Neural crest cell (in vitro differentiated cells): ENCODE measurements around the gene PSMB4. TPM values are rescaled to one million over a fixed set of nuclear protein-coding genes. Genes with fewer than 3 reads are reported as not detected.

ENCODE experiments used
- DNase-seq: peaks from one replicate; pipeline ENCODE4 v3.0.0; 2021; ENCODE audit warnings: low read depth, mixed read lengths, low spot score
- H3K27ac Mint-ChIP-seq: one replicate; pipeline ENCODE4 v1.8.0; 2021; ENCODE audit warnings: mild to moderate bottlenecking, mixed read lengths; ENCODE audit not compliant: unreplicated experiment
- H3K27me3 Mint-ChIP-seq: 2 replicates; pipeline ENCODE4 v1.8.0; 2021; ENCODE audit warnings: low read depth, mild to moderate bottlenecking, mixed read lengths
- H3K36me3 Mint-ChIP-seq: 2 replicates; pipeline ENCODE4 v1.8.0; 2021; ENCODE audit warnings: low read depth, mild to moderate bottlenecking, mixed read lengths
- H3K4me1 Mint-ChIP-seq: 2 replicates; pipeline ENCODE4 v1.8.0; 2021; ENCODE audit warnings: mixed read lengths
- H3K4me3 Mint-ChIP-seq: one replicate; pipeline ENCODE4 v1.8.0; 2021; ENCODE audit warnings: mild to moderate bottlenecking, mixed read lengths
- H3K9me3 Mint-ChIP-seq: 2 replicates; pipeline ENCODE4 v1.8.0; 2021; ENCODE audit warnings: mixed read lengths
- CTCF ChIP-seq: fragments of 200-600 bp; sonication (generic); conservative IDR thresholded peaks from 2 replicates; pipeline ENCODE4 v1.5.0; 2021; ENCODE audit warnings: antibody characterized with exemption, mild to moderate bottlenecking
- total RNA-seq: library from RNA; stranded (reverse); gene quantifications from 2 replicates; pipeline ENCODE4 v1.2.1, GENCODE V29; 2021

The PSMB4 gene
- total RNA-seq, 1 donor from 2014 or later, result 279 TPM

- Mint-ChIP-seq H3K27me3 (peaks cover 3% of the 10 kb centered on the region), H3K4me1 (peaks cover 24% of the 10 kb centered on the region), H3K27ac (peak overlapping the region; percentile 73), H3K36me3 (peaks cover 19% of the 10 kb centered on the region), H3K4me3 (peak overlapping the region; percentile 90), H3K9me3 (peaks cover 2% of the 10 kb centered on the region)
- DNase-seq, result no peak
- TF ChIP-seq CTCF, result no peak
These were observed 1.9 kb downstream of the PSMB4 start for GRCh38 chr1:151401125-151401788.

- Mint-ChIP-seq H3K36me3 (peaks cover 22% of the 10 kb centered on the region), H3K4me3 (peak overlapping the region; percentile 90), H3K4me1 (peaks cover 24% of the 10 kb centered on the region), H3K27ac (peak overlapping the region; percentile 59), H3K27me3 (peaks cover 3% of the 10 kb centered on the region), H3K9me3 (peaks cover 2% of the 10 kb centered on the region)
- DNase-seq, result no peak
- TF ChIP-seq CTCF, result no peak
These were observed 2.5 kb downstream of the PSMB4 start for GRCh38 chr1:151401860-151402259.

- H3K4me1 Mint-ChIP-seq, result peaks cover 24% of the 10 kb centered on the region
- H3K36me3 Mint-ChIP-seq, result peaks cover 22% of the 10 kb centered on the region
- H3K27me3 Mint-ChIP-seq, result peaks cover 2% of the 10 kb centered on the region
- no peak for TF ChIP-seq CTCF
- H3K4me3 Mint-ChIP-seq, result peak overlapping the region; percentile 90
- no peak for DNase-seq
- H3K9me3 Mint-ChIP-seq, result peaks cover 2% of the 10 kb centered on the region
- no peak overlapping the region for H3K27ac Mint-ChIP-seq
These were observed 3.4 kb downstream of the PSMB4 start for GRCh38 chr1:151402764-151403163.

GRCh38 chr1:151403612-151404011 lies 4.2 kb downstream of the PSMB4 start:
- H3K27ac Mint-ChIP-seq, result no peak overlapping the region
- peak overlapping the region; percentile 3 for H3K4me3 Mint-ChIP-seq
- TF ChIP-seq CTCF, result no peak
- no peaks in the 10 kb centered on the region for H3K27me3 Mint-ChIP-seq
- peaks cover 22% of the 10 kb centered on the region for H3K36me3 Mint-ChIP-seq
- peaks cover 24% of the 10 kb centered on the region for H3K4me1 Mint-ChIP-seq
- H3K9me3 Mint-ChIP-seq, result peaks cover 2% of the 10 kb centered on the region
- no peak for DNase-seq

- no peaks in the 10 kb centered on the region for H3K27me3 Mint-ChIP-seq
These were observed 6.0 kb downstream of the PSMB4 start for GRCh38 chr1:151405187-151405951.

More at GRCh38 chr1:151405187-151405951, 6.0 kb downstream of the PSMB4 start:
- no peak for DNase-seq
- Mint-ChIP-seq H3K4me1 (peaks cover 13% of the 10 kb centered on the region), H3K27ac (no peak overlapping the region), H3K36me3 (peaks cover 25% of the 10 kb centered on the region), H3K9me3 (no peaks in the 10 kb centered on the region), H3K4me3 (peak overlapping the region; percentile 35)
- no peak for TF ChIP-seq CTCF
